SK-N-SH treated with all-trans-retinoic acid at 6 μM for 48 hours (cell line): Measurements from ENCODE around the gene TSC2.
A peak's percentile ranks its signal among the peaks of the same experiment; 100 is the strongest.

Source experiments
- ATAC-seq: fragments of 200-7000 bp; cut with Tn5 transposase; 3 replicates; pipeline ENCODE4 v1.9.1; 2020; ENCODE audit warnings: mild to moderate bottlenecking, moderate library complexity
- ARNTL ChIP-seq: fragments of 450-650 bp; formaldehyde crosslinking; IDR thresholded peaks from 2 replicates; pipeline ENCODE4 v1.5.0; 2020; ENCODE audit warnings: low read depth, mild to moderate bottlenecking, moderate library complexity, borderline replicate concordance
- BACH2 ChIP-seq: fragments of 250-450 bp; sonication (Bioruptor Pico); IDR thresholded peaks from 2 replicates; pipeline ENCODE4 v1.9.0; 2021; ENCODE audit warnings: mild to moderate bottlenecking, borderline replicate concordance
- CREB5 ChIP-seq: fragments of 250-450 bp; sonication (Bioruptor Pico); IDR thresholded peaks from 2 replicates; pipeline ENCODE4 v1.5.1; 2020; ENCODE audit warnings: low read depth, mild to moderate bottlenecking, moderate library complexity
- ESRRG ChIP-seq: fragments of 250-450 bp; sonication (Bioruptor Pico); IDR thresholded peaks from 2 replicates; pipeline ENCODE4 v1.6.1; 2021; ENCODE audit warnings: mild to moderate bottlenecking
- GLIS3 ChIP-seq: fragments of 250-450 bp; sonication (Bioruptor Pico); IDR thresholded peaks from 2 replicates; pipeline ENCODE4 v1.5.0; 2020; ENCODE audit warnings: mild to moderate bottlenecking, moderate library complexity
- OSR1 ChIP-seq: fragments of 250-450 bp; sonication (Bioruptor Pico); IDR thresholded peaks from 2 replicates; pipeline ENCODE4 v1.8.0; 2022; ENCODE audit warnings: moderate library complexity, mild to moderate bottlenecking, inconsistent platforms
- PATZ1 ChIP-seq: fragments of 250-450 bp; sonication (Bioruptor Pico); IDR thresholded peaks from 2 replicates; pipeline ENCODE4 v1.8.0; 2020; ENCODE audit warnings: mild to moderate bottlenecking, moderate library complexity, borderline replicate concordance
- POU6F1 ChIP-seq: fragments of 250-450 bp; sonication (Bioruptor Pico); IDR thresholded peaks from 2 replicates; pipeline ENCODE4 v1.8.0; 2021; ENCODE audit warnings: low read depth, mild to moderate bottlenecking, moderate library complexity, borderline replicate concordance
- PPARA ChIP-seq: fragments of 250-450 bp; sonication (Bioruptor Pico); IDR thresholded peaks from 2 replicates; pipeline ENCODE4 v1.5.0; 2020; ENCODE audit warnings: mild to moderate bottlenecking, borderline replicate concordance
- RARB ChIP-seq: fragments of 250-450 bp; sonication (Bioruptor Pico); IDR thresholded peaks from 2 replicates; pipeline ENCODE4 v1.8.0; 2021; ENCODE audit warnings: mild to moderate bottlenecking, moderate library complexity
- TCF4 ChIP-seq: fragments of 250-450 bp; sonication (Bioruptor Pico); IDR thresholded peaks from 2 replicates; pipeline ENCODE4 v1.8.0; 2021; ENCODE audit warnings: mild to moderate bottlenecking, moderate library complexity, borderline replicate concordance
- TOX ChIP-seq: fragments of 250-450 bp; sonication (Bioruptor Pico); IDR thresholded peaks from 2 replicates; pipeline ENCODE4 v1.8.0; 2021; ENCODE audit warnings: mild to moderate bottlenecking, moderate library complexity, borderline replicate concordance
- TSHZ2 ChIP-seq: fragments of 250-450 bp; sonication (Bioruptor Pico); IDR thresholded peaks from 2 replicates; pipeline ENCODE4 v1.5.0; 2020; ENCODE audit warnings: mild to moderate bottlenecking, moderate library complexity
- ZC3H10 ChIP-seq: fragments of 250-450 bp; sonication (Bioruptor Pico); IDR thresholded peaks from 2 replicates; pipeline ENCODE4 v1.5.1; 2021; ENCODE audit warnings: mild to moderate bottlenecking, moderate library complexity
- ZFP3 ChIP-seq: fragments of 250-450 bp; sonication (Bioruptor Pico); IDR thresholded peaks from 2 replicates; pipeline ENCODE4 v1.5.0; 2020; ENCODE audit warnings: mild to moderate bottlenecking, moderate library complexity
- ZFP30 ChIP-seq: fragments of 450-650 bp; formaldehyde crosslinking; IDR thresholded peaks from 2 replicates; pipeline ENCODE4 v1.5.0; 2022; ENCODE audit warnings: mild to moderate bottlenecking, moderate library complexity
- ZNF70 ChIP-seq: fragments of 450-650 bp; formaldehyde crosslinking; IDR thresholded peaks from 2 replicates; pipeline ENCODE4 v1.5.0; 2020; ENCODE audit warnings: mild to moderate bottlenecking, moderate library complexity
- ZNF8 ChIP-seq: fragments of 450-650 bp; formaldehyde crosslinking; IDR thresholded peaks from 2 replicates; pipeline ENCODE4 v1.5.0; 2020; ENCODE audit warnings: mild to moderate bottlenecking, moderate library complexity

TSC2 gene

GRCh38 chr16:2025251-2025650 is 22.5 kb upstream of the TSC2 start (continued):
- no peak for TF ChIP-seq TCF4 (CRISPR knock-in tag)
- no peak for TF ChIP-seq ZC3H10 (CRISPR knock-in tag)
- TF ChIP-seq, all 23 proteins: peak for 0

- TF ChIP-seq BACH2 (CRISPR knock-in tag) (no peak), RARB (CRISPR knock-in tag) (no peak), POU6F1 (CRISPR knock-in tag) (no peak), OSR1 (no peak), ZNF8 (no peak), ARNTL (CRISPR knock-in tag) (no peak)
- ATAC-seq, result no peak
Observed at GRCh38 chr16:2025878-2026460, 21.8 kb upstream of the TSC2 start.

- TF ChIP-seq ZNF8, result no peak
- no peak for TF ChIP-seq ESRRG (CRISPR knock-in tag)
- TF ChIP-seq TCF4 (CRISPR knock-in tag), result no peak
- TF ChIP-seq PATZ1 (CRISPR knock-in tag), result no peak
- TF ChIP-seq ZNF70 (CRISPR knock-in tag), result no peak
- TF ChIP-seq POU6F1 (CRISPR knock-in tag), result no peak
- TF ChIP-seq RARB (CRISPR knock-in tag), result no peak
- no peak for TF ChIP-seq TOX (CRISPR knock-in tag)
- no peak for TF ChIP-seq ZFP3 (CRISPR knock-in tag)
- TF ChIP-seq, all 23 proteins: peak for 0
- peak; percentile 4; the same call in 1 of the 3 replicates for ATAC-seq
Observed at GRCh38 chr16:2026461-2027023, 21.2 kb upstream of the TSC2 start, which contains the start of gene NHERF2. Gene NHERF2, plus strand, starts transcription at chr16:2026902. Its CDS starts 104 bp downstream, at chr16:2027006.

- peak; percentile 7 for ATAC-seq
- no peak for TF ChIP-seq RARB (CRISPR knock-in tag)
- TF ChIP-seq TSHZ2, result no peak
- TF ChIP-seq TOX (CRISPR knock-in tag), result no peak
- TF ChIP-seq BACH2 (CRISPR knock-in tag), result no peak
- no peak for TF ChIP-seq OSR1
- no peak for TF ChIP-seq TCF4 (CRISPR knock-in tag)
- TF ChIP-seq POU6F1 (CRISPR knock-in tag), result no peak
- TF ChIP-seq CREB5 (CRISPR knock-in tag), result no peak
- no peak for TF ChIP-seq GLIS3
- no peak for TF ChIP-seq ARNTL (CRISPR knock-in tag)
- no peak for TF ChIP-seq PATZ1 (CRISPR knock-in tag)
- no peak for TF ChIP-seq ZFP30 (CRISPR knock-in tag)
- TF ChIP-seq ZNF70 (CRISPR knock-in tag), result no peak
- TF ChIP-seq ESRRG (CRISPR knock-in tag), result no peak
- TF ChIP-seq PPARA (CRISPR knock-in tag), result no peak
- TF ChIP-seq ZNF8, result no peak
Observed at GRCh38 chr16:2027024-2028010, 20.5 kb upstream of the TSC2 start.
